Kidney (tissue), 14 donors: ENCODE measurements around the gene MMD2. TPM values are rescaled to one million over a fixed set of nuclear protein-coding genes. Genes with fewer than 3 reads are reported as not detected.
A peak's percentile ranks its signal among the peaks of the same experiment; 100 is the strongest.
"Not testable (repeated sequence)": the region's sequence is repeated elsewhere in the genome, so short reads cannot be mapped to it uniquely, and the experiment has no call there.

Experiments
- DNase-seq, 5 donors: peaks; one replicate each; pipeline ENCODE4 v3.0.0-alpha.2; 2013 to 2020
- FAIRE-seq: peaks from 2 replicates; lab custom pipeline; 2012; peaks lifted over from hg19 to GRCh38; lab: Jason Lieb, UNC
- H3K27ac ChIP-seq, 2 donors: one replicate each; pipeline ENCODE4 v1.7.0; 2013; ENCODE audit warnings: low read depth in 2 of 2, low read length in 2 of 2, inconsistent platforms in 1 of 2
- H3K27me3 ChIP-seq: one replicate; pipeline ENCODE4 v1.7.1; 2013; ENCODE audit warnings: low read length, inconsistent platforms; ENCODE audit not compliant: control insufficient read depth, insufficient read depth
- H3K36me3 ChIP-seq, 3 donors: one replicate each; pipeline versions ENCODE4 v1.7.0 to v1.7.1; 2013; ENCODE audit warnings: low read length in 3 of 3, control low read depth in 1 of 3, inconsistent platforms in 1 of 3; ENCODE audit not compliant: insufficient read depth in 3 of 3, control insufficient read depth in 2 of 3
- H3K4me1 ChIP-seq, 3 donors: one replicate each; pipeline versions ENCODE4 v1.7.0 to v1.7.1; 2013; ENCODE audit warnings: low read length in 3 of 3, inconsistent platforms in 1 of 3, low read depth in 1 of 3; ENCODE audit not compliant: control insufficient read depth in 2 of 3, insufficient read depth in 2 of 3
- H3K4me3 ChIP-seq, 3 donors: one replicate each; pipeline versions ENCODE4 v1.7.0 to v1.8.1; 2013; ENCODE audit warnings: low read length in 3 of 3, control low read depth in 1 of 3, inconsistent platforms in 1 of 3
- H3K9ac ChIP-seq, 3 donors: one replicate each; pipeline versions ENCODE4 v1.7.0 to v1.7.1; 2013; ENCODE audit warnings: low read length in 3 of 3, control low read depth in 1 of 3, inconsistent platforms in 1 of 3
- H3K9me3 ChIP-seq, 3 donors: one replicate each; pipeline versions ENCODE4 v1.7.0 to v1.7.1; 2013; ENCODE audit warnings: low read length in 3 of 3, control low read depth in 1 of 3, inconsistent platforms in 1 of 3; ENCODE audit not compliant: control insufficient read depth in 2 of 3, insufficient read depth in 1 of 3
- intact Hi-C: fragments of 100-400 bp; cut with DNase I; formaldehyde crosslinking; loops from one replicate; pipeline ENCODE4 v1.11.1; 2022
- polyA plus RNA-seq: library from polyadenylated mRNA; stranded (reverse); fragments of 350-450 nt; fragmentation: Illumina TruSeq; extraction: RNeasy Lipid Tissue Mini Kit (QIAGEN cat#74804); gene quantifications from one replicate; pipeline ENCODE4 v1.2.3, GENCODE V29; 2014; ENCODE audit warnings: low read depth, low replicate concordance; ENCODE audit not compliant: insufficient read depth
- total RNA-seq: library from RNA; stranded (reverse); fragmentation: NEBNext Ultra II Directional; extraction: Animal tissue kit (Norgen Biotek cat#: 25700); gene quantifications from one replicate; pipeline ENCODE4 v1.2.1, GENCODE V29; 2021
- TF ChIP-seq, protein P1 (sequence below): IDR thresholded peaks from 3 replicates; pipeline ENCODE4 v1.5.1; 2012; ENCODE audit warnings: mild to moderate bottlenecking, moderate library complexity, borderline replicate concordance; ENCODE audit not compliant: insufficient read depth; ENCODE audit errors: extremely low read depth
- donor health status: control.
- donor health status: control.
- donor health status: control.
- donor health status: control.
- donor health status: control.
- donor health status: DM: yes; HTN: yes; CAD: no.
- donor health status: Normal renal cell carcinoma (clear cell type).

Gene MMD2
- total and polyA plus RNA-seq, 2 donors from 2014 or later, result not detected

- no peaks in the 10 kb centered on the region for H3K9me3 ChIP-seq
- H3K36me3 ChIP-seq, result peaks cover 2 to 9% (median 4%) of the 10 kb centered on the region in 3 donors
- H3K4me1 ChIP-seq, result no peaks in the 10 kb centered on the region
- intact Hi-C loops, result no loop called here
- peak overlapping the region; percentile 31 to 70 (median 68) for H3K4me3 ChIP-seq
- H3K9ac ChIP-seq, result peak overlapping the region in 1 of 3 donors; percentile 49
- FAIRE-seq (no peak), DNase-seq (peak; percentile 95 to 98 (median 96))
- peak overlapping the region; percentile 82 to 89 for H3K27ac ChIP-seq
- no peaks in the 10 kb centered on the region for H3K27me3 ChIP-seq
- TF ChIP-seq, protein P1, sequence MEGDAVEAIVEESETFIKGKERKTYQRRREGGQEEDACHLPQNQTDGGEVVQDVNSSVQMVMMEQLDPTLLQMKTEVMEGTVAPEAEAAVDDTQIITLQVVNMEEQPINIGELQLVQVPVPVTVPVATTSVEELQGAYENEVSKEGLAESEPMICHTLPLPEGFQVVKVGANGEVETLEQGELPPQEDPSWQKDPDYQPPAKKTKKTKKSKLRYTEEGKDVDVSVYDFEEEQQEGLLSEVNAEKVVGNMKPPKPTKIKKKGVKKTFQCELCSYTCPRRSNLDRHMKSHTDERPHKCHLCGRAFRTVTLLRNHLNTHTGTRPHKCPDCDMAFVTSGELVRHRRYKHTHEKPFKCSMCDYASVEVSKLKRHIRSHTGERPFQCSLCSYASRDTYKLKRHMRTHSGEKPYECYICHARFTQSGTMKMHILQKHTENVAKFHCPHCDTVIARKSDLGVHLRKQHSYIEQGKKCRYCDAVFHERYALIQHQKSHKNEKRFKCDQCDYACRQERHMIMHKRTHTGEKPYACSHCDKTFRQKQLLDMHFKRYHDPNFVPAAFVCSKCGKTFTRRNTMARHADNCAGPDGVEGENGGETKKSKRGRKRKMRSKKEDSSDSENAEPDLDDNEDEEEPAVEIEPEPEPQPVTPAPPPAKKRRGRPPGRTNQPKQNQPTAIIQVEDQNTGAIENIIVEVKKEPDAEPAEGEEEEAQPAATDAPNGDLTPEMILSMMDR, result peak; percentile 68
These were observed 14.8 kb upstream of the MMD2 start for GRCh38 chr7:4973728-4974198.

DNA sequence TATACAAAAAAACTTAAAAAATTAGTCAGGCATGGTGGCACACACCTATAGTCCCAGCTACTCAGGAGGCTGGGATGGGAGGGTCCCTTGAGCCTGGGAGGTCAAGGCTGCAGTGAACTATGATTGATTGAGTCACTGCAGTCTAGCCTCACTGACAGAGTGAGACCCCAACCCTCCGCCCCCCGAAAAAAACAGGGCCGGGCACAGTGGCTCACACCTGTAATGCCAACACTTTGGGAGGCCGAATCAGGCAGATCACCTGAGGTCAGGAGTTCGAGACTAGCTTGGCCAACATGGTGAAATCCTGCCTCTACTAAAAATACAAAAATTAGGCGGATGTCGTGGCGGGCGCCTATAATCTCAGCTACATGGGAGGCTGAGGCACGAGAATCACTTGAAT, 13.5 kb upstream of the MMD2 start:
- intact Hi-C loops, H3K36me3 ChIP-seq, FAIRE-seq, H3K4me1 ChIP-seq, H3K9ac ChIP-seq, H3K27me3 ChIP-seq, H3K27ac ChIP-seq, H3K9me3 ChIP-seq, H3K4me3 ChIP-seq, DNase-seq: not testable (repeated sequence)

DNA sequence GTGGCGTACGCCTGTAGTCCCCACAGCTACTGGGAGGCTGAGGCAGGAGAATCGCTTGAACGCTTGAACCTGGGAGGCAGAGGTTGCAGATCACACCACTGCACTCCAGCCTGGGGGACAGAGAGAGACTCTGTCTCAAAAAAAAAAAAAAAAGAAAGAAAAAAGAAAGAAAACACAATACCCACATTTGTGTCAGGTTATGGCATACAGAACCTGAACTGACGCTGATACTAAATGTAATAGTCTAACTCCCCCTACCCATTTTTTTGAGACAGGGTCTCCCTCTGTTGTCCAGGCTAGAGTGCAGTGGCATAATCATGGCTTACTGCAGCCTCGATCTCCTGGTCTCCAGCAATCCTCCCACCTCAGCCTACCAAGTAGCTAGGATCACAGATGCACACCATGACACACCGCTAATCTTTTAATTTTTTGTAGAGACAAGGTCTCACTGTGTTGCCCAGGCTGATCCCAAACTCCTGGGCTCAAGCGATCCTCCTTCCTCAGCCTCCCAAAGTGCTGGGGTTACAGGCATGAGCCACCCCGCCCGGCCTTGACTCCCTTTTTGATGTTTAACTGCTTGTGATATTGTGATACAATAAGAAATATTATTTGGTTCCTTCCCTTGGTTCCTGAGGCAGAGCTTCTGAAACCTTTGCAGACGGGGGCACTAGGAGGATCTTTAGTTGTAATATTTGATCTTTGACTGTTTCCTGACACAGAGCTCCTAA, 6.5 kb upstream of the MMD2 start:
- Histone ChIP-seq H3K36me3 (no peaks in the 10 kb centered on the region), H3K4me3 (no peak overlapping the region), H3K27me3 (no peaks in the 10 kb centered on the region), H3K9ac (no peak overlapping the region), H3K9me3 (no peaks in the 10 kb centered on the region), H3K4me1 (no peaks in the 10 kb centered on the region), H3K27ac (no peak overlapping the region)
- TF ChIP-seq, protein P1, result no peak
- FAIRE-seq, result no peak
- intact Hi-C loops, result no loop called here
- no peak for DNase-seq

DNA sequence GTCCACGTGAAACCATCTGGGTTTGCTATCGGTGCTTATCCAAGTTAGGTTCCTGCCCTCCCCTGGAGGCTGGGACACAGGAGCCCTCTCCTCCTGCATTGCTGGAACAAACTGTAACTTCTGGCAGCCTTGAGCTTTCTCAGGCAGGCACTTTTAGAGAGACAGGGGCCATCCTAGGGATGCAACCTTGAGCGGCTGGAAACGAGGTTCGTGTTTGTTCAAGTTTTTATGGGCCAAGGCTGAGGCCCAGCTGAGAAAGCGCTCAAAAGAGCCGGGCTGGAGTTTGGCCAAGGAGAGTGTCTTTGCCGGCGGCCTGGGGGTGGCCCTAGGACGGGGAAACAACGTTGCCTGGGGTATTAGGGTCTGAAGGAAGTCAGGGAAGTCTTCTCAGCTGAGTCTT, 5.5 kb upstream of the MMD2 start:
- no peaks in the 10 kb centered on the region for H3K36me3 ChIP-seq
- no peak overlapping the region for H3K27ac ChIP-seq
- DNase-seq, result no peak
- no peak for FAIRE-seq
- no peaks in the 10 kb centered on the region for H3K9me3 ChIP-seq
- intact Hi-C loops, result no loop called here
- no peaks in the 10 kb centered on the region for H3K27me3 ChIP-seq
- no peak overlapping the region for H3K4me3 ChIP-seq
- H3K9ac ChIP-seq, result no peak overlapping the region
- TF ChIP-seq, protein P1, result no peak
- no peaks in the 10 kb centered on the region for H3K4me1 ChIP-seq
